Measurements from ENCODE around the gene CDH13. TPM values are rescaled to one million over a fixed set of nuclear protein-coding genes. Genes with fewer than 3 reads are reported as not detected.

The CDH13 gene
- total and polyA plus RNA-seq, 2 experiments from 2014 or later = 1.6 to 4.4 TPM

- Histone ChIP-seq H3K4me1 (ENCODE audit: insufficient read depth) (no peaks in the 10 kb centered on the region; the same call in 1 of the 2 replicates), H3K79me2 (replicated peaks; ENCODE audit: insufficient read depth) (no peaks in the 10 kb centered on the region), H3K4me2 (no peak overlapping the region), H3K27ac (ENCODE audit: low read depth) (no peak overlapping the region), H3F3A (replicated peaks; ENCODE audit: low read depth) (no peaks in the 10 kb centered on the region), H2AFZ (no peak overlapping the region), H4K20me1 (replicated peaks; ENCODE audit: insufficient read depth) (no peaks in the 10 kb centered on the region), H3K27me3 (ENCODE audit: insufficient read depth) (no peaks in the 10 kb centered on the region), H3K36me3 (ENCODE audit: insufficient read depth) (no peaks in the 10 kb centered on the region), H3K9me2 (ENCODE audit: insufficient read depth) (peaks cover 10% of the 10 kb centered on the region), H3K4me3 (no peak overlapping the region)
- Mint-ChIP-seq H3K27ac (no peak overlapping the region), H3K27me3 (ENCODE audit: insufficient read depth, low read depth, poor library complexity) (peaks cover under 1% of the 10 kb centered on the region), H3K36me3 (ENCODE audit: low read depth) (no peaks in the 10 kb centered on the region), H3K9me3 (no peaks in the 10 kb centered on the region), H3K4me3 (no peak overlapping the region), H3K4me1 (peaks cover 12% of the 10 kb centered on the region)
- no peak for ATAC-seq
- TF ChIP-seq, protein P1, sequence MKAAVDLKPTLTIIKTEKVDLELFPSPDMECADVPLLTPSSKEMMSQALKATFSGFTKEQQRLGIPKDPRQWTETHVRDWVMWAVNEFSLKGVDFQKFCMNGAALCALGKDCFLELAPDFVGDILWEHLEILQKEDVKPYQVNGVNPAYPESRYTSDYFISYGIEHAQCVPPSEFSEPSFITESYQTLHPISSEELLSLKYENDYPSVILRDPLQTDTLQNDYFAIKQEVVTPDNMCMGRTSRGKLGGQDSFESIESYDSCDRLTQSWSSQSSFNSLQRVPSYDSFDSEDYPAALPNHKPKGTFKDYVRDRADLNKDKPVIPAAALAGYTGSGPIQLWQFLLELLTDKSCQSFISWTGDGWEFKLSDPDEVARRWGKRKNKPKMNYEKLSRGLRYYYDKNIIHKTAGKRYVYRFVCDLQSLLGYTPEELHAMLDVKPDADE (IDR thresholded peaks at IDR 0.05) = no peak
- no peak for TF ChIP-seq EZH2 (IDR thresholded peaks at IDR 0.05; ENCODE audit: low read depth, unreplicated experiment)
- no peak for TF ChIP-seq CREB1 (CRISPR knock-in tag; IDR thresholded peaks at IDR 0.05; ENCODE audit: low read depth)
- TF ChIP-seq ZNF114 (CRISPR knock-in tag; IDR thresholded peaks at IDR 0.05) = no peak
- TF ChIP-seq EZH2phosphoT487 (IDR thresholded peaks at IDR 0.05; ENCODE audit: unreplicated experiment) = no peak
- no peak for TF ChIP-seq POLR2AphosphoS5 (IDR thresholded peaks at IDR 0.05; ENCODE audit: low read depth)
- DNase-seq (ENCODE audit: low spot score) = no peak
Measured at GRCh38 chr16:82880346-82880745, 253.6 kb downstream of the CDH13 start.

- Histone ChIP-seq H3F3A (replicated peaks; ENCODE audit: low read depth) (no peaks in the 10 kb centered on the region), H3K4me3 (no peak overlapping the region), H2AFZ (no peak overlapping the region), H3K9me2 (ENCODE audit: insufficient read depth) (peaks cover 4% of the 10 kb centered on the region), H3K36me3 (ENCODE audit: insufficient read depth) (no peaks in the 10 kb centered on the region), H3K79me2 (replicated peaks; ENCODE audit: insufficient read depth) (no peaks in the 10 kb centered on the region), H3K4me2 (no peak overlapping the region), H3K4me1 (ENCODE audit: insufficient read depth) (no peaks in the 10 kb centered on the region; the same call in 1 of the 2 replicates), H3K27me3 (ENCODE audit: insufficient read depth) (no peaks in the 10 kb centered on the region), H4K20me1 (replicated peaks; ENCODE audit: insufficient read depth) (no peaks in the 10 kb centered on the region), H3K27ac (ENCODE audit: low read depth) (no peak overlapping the region)
- H3K36me3 Mint-ChIP-seq (ENCODE audit: low read depth) = no peaks in the 10 kb centered on the region
- no peak overlapping the region for H3K27ac Mint-ChIP-seq
- ATAC-seq (peak; percentile 31; the same call in 2 of the 3 replicates), DNase-seq (ENCODE audit: low spot score) (peak; percentile 37)
- H3K27me3 Mint-ChIP-seq (ENCODE audit: insufficient read depth, low read depth, poor library complexity) = peaks cover 2% of the 10 kb centered on the region
- H3K4me1 Mint-ChIP-seq = peaks cover 12% of the 10 kb centered on the region
- H3K4me3 Mint-ChIP-seq = no peak overlapping the region
- TF ChIP-seq EZH2 (IDR thresholded peaks at IDR 0.05; ENCODE audit: low read depth, unreplicated experiment) = no peak
- TF ChIP-seq, protein P2, sequence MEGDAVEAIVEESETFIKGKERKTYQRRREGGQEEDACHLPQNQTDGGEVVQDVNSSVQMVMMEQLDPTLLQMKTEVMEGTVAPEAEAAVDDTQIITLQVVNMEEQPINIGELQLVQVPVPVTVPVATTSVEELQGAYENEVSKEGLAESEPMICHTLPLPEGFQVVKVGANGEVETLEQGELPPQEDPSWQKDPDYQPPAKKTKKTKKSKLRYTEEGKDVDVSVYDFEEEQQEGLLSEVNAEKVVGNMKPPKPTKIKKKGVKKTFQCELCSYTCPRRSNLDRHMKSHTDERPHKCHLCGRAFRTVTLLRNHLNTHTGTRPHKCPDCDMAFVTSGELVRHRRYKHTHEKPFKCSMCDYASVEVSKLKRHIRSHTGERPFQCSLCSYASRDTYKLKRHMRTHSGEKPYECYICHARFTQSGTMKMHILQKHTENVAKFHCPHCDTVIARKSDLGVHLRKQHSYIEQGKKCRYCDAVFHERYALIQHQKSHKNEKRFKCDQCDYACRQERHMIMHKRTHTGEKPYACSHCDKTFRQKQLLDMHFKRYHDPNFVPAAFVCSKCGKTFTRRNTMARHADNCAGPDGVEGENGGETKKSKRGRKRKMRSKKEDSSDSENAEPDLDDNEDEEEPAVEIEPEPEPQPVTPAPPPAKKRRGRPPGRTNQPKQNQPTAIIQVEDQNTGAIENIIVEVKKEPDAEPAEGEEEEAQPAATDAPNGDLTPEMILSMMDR (conservative IDR thresholded peaks at IDR 0.05; ENCODE audit: low read depth in 2 of 2) = no peak
- TF ChIP-seq, protein P3, sequence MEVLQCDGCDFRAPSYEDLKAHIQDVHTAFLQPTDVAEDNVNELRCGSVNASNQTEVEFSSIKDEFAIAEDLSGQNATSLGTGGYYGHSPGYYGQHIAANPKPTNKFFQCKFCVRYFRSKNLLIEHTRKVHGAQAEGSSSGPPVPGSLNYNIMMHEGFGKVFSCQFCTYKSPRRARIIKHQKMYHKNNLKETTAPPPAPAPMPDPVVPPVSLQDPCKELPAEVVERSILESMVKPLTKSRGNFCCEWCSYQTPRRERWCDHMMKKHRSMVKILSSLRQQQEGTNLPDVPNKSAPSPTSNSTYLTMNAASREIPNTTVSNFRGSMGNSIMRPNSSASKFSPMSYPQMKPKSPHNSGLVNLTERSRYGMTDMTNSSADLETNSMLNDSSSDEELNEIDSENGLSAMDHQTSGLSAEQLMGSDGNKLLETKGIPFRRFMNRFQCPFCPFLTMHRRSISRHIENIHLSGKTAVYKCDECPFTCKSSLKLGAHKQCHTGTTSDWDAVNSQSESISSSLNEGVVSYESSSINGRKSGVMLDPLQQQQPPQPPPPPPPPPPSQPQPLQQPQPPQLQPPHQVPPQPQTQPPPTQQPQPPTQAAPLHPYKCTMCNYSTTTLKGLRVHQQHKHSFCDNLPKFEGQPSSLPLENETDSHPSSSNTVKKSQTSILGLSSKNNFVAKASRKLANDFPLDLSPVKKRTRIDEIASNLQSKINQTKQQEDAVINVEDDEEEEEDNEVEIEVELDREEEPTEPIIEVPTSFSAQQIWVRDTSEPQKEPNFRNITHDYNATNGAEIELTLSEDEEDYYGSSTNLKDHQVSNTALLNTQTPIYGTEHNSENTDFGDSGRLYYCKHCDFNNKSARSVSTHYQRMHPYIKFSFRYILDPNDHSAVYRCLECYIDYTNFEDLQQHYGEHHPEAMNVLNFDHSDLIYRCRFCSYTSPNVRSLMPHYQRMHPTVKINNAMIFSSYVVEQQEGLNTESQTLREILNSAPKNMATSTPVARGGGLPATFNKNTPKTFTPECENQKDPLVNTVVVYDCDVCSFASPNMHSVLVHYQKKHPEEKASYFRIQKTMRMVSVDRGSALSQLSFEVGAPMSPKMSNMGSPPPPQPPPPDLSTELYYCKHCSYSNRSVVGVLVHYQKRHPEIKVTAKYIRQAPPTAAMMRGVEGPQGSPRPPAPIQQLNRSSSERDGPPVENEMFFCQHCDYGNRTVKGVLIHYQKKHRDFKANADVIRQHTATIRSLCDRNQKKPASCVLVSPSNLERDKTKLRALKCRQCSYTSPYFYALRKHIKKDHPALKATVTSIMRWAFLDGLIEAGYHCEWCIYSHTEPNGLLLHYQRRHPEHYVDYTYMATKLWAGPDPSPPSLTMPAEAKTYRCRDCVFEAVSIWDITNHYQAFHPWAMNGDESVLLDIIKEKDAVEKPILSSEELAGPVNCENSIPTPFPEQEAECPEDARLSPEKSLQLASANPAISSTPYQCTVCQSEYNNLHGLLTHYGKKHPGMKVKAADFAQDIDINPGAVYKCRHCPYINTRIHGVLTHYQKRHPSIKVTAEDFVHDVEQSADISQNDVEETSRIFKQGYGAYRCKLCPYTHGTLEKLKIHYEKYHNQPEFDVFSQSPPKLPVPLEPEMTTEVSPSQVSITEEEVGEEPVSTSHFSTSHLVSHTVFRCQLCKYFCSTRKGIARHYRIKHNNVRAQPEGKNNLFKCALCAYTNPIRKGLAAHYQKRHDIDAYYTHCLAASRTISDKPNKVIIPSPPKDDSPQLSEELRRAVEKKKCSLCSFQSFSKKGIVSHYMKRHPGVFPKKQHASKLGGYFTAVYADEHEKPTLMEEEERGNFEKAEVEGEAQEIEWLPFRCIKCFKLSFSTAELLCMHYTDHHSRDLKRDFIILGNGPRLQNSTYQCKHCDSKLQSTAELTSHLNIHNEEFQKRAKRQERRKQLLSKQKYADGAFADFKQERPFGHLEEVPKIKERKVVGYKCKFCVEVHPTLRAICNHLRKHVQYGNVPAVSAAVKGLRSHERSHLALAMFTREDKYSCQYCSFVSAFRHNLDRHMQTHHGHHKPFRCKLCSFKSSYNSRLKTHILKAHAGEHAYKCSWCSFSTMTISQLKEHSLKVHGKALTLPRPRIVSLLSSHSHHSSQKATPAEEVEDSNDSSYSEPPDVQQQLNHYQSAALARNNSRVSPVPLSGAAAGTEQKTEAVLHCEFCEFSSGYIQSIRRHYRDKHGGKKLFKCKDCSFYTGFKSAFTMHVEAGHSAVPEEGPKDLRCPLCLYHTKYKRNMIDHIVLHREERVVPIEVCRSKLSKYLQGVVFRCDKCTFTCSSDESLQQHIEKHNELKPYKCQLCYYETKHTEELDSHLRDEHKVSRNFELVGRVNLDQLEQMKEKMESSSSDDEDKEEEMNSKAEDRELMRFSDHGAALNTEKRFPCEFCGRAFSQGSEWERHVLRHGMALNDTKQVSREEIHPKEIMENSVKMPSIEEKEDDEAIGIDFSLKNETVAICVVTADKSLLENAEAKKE (CRISPR knock-in tag; IDR thresholded peaks at IDR 0.05) = no peak
- no peak for TF ChIP-seq POLR2AphosphoS5 (IDR thresholded peaks at IDR 0.05; ENCODE audit: low read depth)
- TF ChIP-seq ZNF331 (CRISPR knock-in tag; IDR thresholded peaks at IDR 0.05; ENCODE audit: low read depth) = no peak
- no peak for TF ChIP-seq NANOG (IDR thresholded peaks at IDR 0.05; ENCODE audit: borderline replicate concordance)
- H3K9me3 Mint-ChIP-seq = no peaks in the 10 kb centered on the region
Measured at GRCh38 chr16:82881516-82881915, 254.7 kb downstream of the CDH13 start.

Data from GM23338 (cell line).